ENCODE data around the gene ATP13A4.

DNA sequence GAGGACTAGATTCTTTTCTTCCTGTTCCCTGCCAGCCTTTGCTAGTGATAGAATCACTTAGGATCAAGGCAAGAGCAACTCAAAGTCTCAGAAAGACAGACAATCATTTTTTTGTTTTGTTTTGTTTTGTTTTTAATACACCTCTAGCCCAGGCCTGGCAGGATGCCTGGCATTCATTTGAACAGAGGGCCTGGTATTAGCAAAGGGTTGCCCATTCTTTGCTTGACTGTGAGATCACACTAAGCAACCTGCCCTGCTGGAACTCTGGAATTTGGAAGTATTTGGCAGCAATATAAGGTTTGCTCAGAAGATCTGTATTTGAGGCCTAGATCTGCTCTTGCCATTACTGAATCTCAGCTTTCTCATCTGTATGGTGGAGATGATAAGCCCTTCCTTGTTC is 154.4 kb downstream of the ATP13A4 start:
- TF ChIP-seq, protein P1, sequence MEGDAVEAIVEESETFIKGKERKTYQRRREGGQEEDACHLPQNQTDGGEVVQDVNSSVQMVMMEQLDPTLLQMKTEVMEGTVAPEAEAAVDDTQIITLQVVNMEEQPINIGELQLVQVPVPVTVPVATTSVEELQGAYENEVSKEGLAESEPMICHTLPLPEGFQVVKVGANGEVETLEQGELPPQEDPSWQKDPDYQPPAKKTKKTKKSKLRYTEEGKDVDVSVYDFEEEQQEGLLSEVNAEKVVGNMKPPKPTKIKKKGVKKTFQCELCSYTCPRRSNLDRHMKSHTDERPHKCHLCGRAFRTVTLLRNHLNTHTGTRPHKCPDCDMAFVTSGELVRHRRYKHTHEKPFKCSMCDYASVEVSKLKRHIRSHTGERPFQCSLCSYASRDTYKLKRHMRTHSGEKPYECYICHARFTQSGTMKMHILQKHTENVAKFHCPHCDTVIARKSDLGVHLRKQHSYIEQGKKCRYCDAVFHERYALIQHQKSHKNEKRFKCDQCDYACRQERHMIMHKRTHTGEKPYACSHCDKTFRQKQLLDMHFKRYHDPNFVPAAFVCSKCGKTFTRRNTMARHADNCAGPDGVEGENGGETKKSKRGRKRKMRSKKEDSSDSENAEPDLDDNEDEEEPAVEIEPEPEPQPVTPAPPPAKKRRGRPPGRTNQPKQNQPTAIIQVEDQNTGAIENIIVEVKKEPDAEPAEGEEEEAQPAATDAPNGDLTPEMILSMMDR (IDR thresholded peaks at IDR 0.05), result no peak
- TF ChIP-seq POLR2A (IDR thresholded peaks at IDR 0.05), result no peak
